ENCODE results near the gene EED. TPM values are rescaled to one million over a fixed set of nuclear protein-coding genes. Genes with fewer than 3 reads are reported as not detected.

EED gene
- total and polyA plus RNA-seq, 9 of the 15 experiments (the other 6 are each of a cell fraction or from before 2014, with no cell fraction given), result 33.0 to 110 (median 55.1) TPM

GRCh38 chr11:86240164-86240563 is 4.4 kb upstream of the EED start:
- CTCF ChIA-PET (ENCODE audit: low intra/inter-chr PET ratio), result no interaction called here
- TF ChIP-seq SMARCE1 (IDR thresholded peaks at IDR 0.05), result no peak
- TF ChIP-seq MAX (CRISPR knock-in tag; IDR thresholded peaks at IDR 0.05), result no peak
- TF ChIP-seq GABPB1 (CRISPR knock-in tag; IDR thresholded peaks at IDR 0.05), result no peak
- 0 out of 4 replicates have a peak, but pooled peaks of 1 of the 2 experiments have one; percentile 36 for TF ChIP-seq HDAC1 (IDR thresholded peaks at IDR 0.05)
- no peak for TF ChIP-seq ZBTB8A (IDR thresholded peaks at IDR 0.05; ENCODE audit: partially characterized antibody)
- TF ChIP-seq DACH1 (IDR thresholded peaks at IDR 0.05; ENCODE audit: partially characterized antibody), result no peak
- no peak; the same call in 1 of the 2 replicates for TF ChIP-seq ESRRA (IDR thresholded peaks at IDR 0.05; ENCODE audit: borderline replicate concordance, low read depth)
- no peak for TF ChIP-seq TAF9B (IDR thresholded peaks at IDR 0.05; ENCODE audit: partially characterized antibody)
- TF ChIP-seq ZNF354B (CRISPR knock-in tag; IDR thresholded peaks at IDR 0.05), result no peak
- no peak for TF ChIP-seq BRD9 (IDR thresholded peaks at IDR 0.05; ENCODE audit: low read depth, partially characterized antibody)
- no peak for TF ChIP-seq ELF4 (CRISPR knock-in tag; IDR thresholded peaks at IDR 0.05)
- TF ChIP-seq MED1 (CRISPR knock-in tag; IDR thresholded peaks at IDR 0.05; ENCODE audit: borderline replicate concordance), result no peak
- TF ChIP-seq HDAC2 (IDR thresholded peaks at IDR 0.05), result 0 out of 2 replicates have a peak, but pooled peaks have one; percentile 49
- no peak for TF ChIP-seq ZNF146 (CRISPR knock-in tag; IDR thresholded peaks at IDR 0.05; ENCODE audit: unreplicated experiment)
- TF ChIP-seq POLR2H (tag; IDR thresholded peaks at IDR 0.05; ENCODE audit: low read depth), result no peak
- no peak for TF ChIP-seq POLR3A (IDR thresholded peaks at IDR 0.05; ENCODE audit: borderline replicate concordance, extremely low read depth, insufficient read depth, insufficient read length)
- no peak for TF ChIP-seq RHOXF2B (CRISPR knock-in tag; conservative IDR thresholded peaks at IDR 0.05)
- no peak for TF ChIP-seq TGIF2 (CRISPR knock-in tag; IDR thresholded peaks at IDR 0.05)

More at GRCh38 chr11:86240164-86240563, 4.4 kb upstream of the EED start:
- no peak overlapping the region for H3K4me3 ChIP-seq
- H3K9ac ChIP-seq (ENCODE audit: insufficient read depth in 1 of 2, low read depth in 2 of 2, low read length in 2 of 2), result peak overlapping the region in 1 of 2 experiments; percentile 25; a peak in 1 of 4 replicates
- FAIRE-seq, result no peak
- BruUV-seq (replicated peaks), result no TSS peak
- H3K27ac ChIP-seq (ENCODE audit: extremely low read depth, low read depth, low read length), result 0 out of 3 replicates have a peak overlapping the region, but pooled peaks have one; percentile 19
- no peaks in the 10 kb centered on the region for H3K9me3 ChIP-seq (replicated peaks; ENCODE audit: control insufficient read depth, insufficient read depth, low read depth, low read length)
- intact Hi-C loops (cut with micrococcal nuclease) (loop anchor here (10.0 kb wide), 1 partner anchor 575 kb away; the partner anchor contains the start of gene CREBZF), in situ Hi-C loops (cut with MboI) (no loop called here)
- peaks cover 2% of the 10 kb centered on the region for H3K79me2 ChIP-seq (ENCODE audit: control insufficient read depth, insufficient read depth, low read length)
- no peaks in the 10 kb centered on the region for H4K20me1 ChIP-seq (replicated peaks; ENCODE audit: control insufficient read depth, insufficient read depth, low read length)
- no peaks in the 10 kb centered on the region for H3K36me3 ChIP-seq (ENCODE audit: control insufficient read depth, insufficient read depth, low read length)
- peak overlapping the region; percentile 91 for H2AFZ ChIP-seq (ENCODE audit: low read depth, low read length)
- H3K4me2 ChIP-seq (ENCODE audit: insufficient read depth, low read length), result peak overlapping the region; percentile 27; the same call in 1 of the 2 replicates
- WGBS (ENCODE audit: insufficient coverage, low coverage, missing lambda C conversion rate), result 17% methylated on average over 4 of the region's 4 CpGs
- peaks cover 17 to 41% of the 10 kb centered on the region in 2 experiments for H3K4me1 ChIP-seq (replicated peaks in 1 of 2; ENCODE audit: control insufficient read depth in 2 of 2, insufficient read depth in 2 of 2, low read length in 2 of 2)
- POLR2A ChIA-PET, result interaction anchor here (1.3 kb wide), 1 partner anchor 17 kb away, joined by 4 read pairs; no protein-coding TSS in a partner anchor
- DNase-seq (ENCODE audit: extremely low read depth in 1 of 4, low spot score in 3 of 4), result no peak
- H3K9me1 ChIP-seq (ENCODE audit: control insufficient read depth, insufficient read depth, low read length), result no peaks in the 10 kb centered on the region
- H3K27me3 ChIP-seq (ENCODE audit: control insufficient read depth in 2 of 2, insufficient read depth in 2 of 2, low read length in 2 of 2), result no peaks in the 10 kb centered on the region
- ATAC-seq, result no peak
